Ascending aorta (tissue), 2 donors: Measurements from ENCODE around the gene EMP2. TPM values are rescaled to one million over a fixed set of nuclear protein-coding genes. Genes with fewer than 3 reads are reported as not detected.
"Not testable (repeated sequence)": the region's sequence is repeated elsewhere in the genome, so short reads cannot be mapped to it uniquely, and the experiment has no call there.

ENCODE experiments used
- DNase-seq, 2 donors: peaks; one replicate each; pipeline ENCODE4 v3.0.0-alpha.2; 2019; ENCODE audit warnings: low spot score in 2 of 2
- H3K27ac ChIP-seq, 2 donors: fragments of 200-600 bp; sonication (generic); one replicate each; pipeline ENCODE4 v1.5.1; 2016 to 2017; ENCODE audit warnings: mild to moderate bottlenecking in 1 of 2
- H3K27me3 ChIP-seq: fragments of 200-600 bp; sonication (generic); one replicate; pipeline ENCODE4 v1.5.1; 2017
- H3K36me3 ChIP-seq, 2 donors: fragments of 200-600 bp; sonication (generic); one replicate each; pipeline ENCODE4 v1.5.1; 2016
- H3K4me1 ChIP-seq, 2 donors: fragments of 200-600 bp; sonication (generic); one replicate each; pipeline ENCODE4 v1.5.1; 2016 to 2017; ENCODE audit warnings: mild to moderate bottlenecking in 1 of 2
- H3K4me3 ChIP-seq, 2 donors: fragments of 200-600 bp; sonication (generic); one replicate each; pipeline ENCODE4 v1.5.1; 2016 to 2017; ENCODE audit warnings: mild to moderate bottlenecking in 1 of 2
- H3K9me3 ChIP-seq, 2 donors: fragments of 200-600 bp; sonication (generic); one replicate each; pipeline ENCODE4 v1.5.1; 2016
- CTCF ChIP-seq, 3 experiments: fragments of 200-600 bp in 2 of 3; fragments of 450-650 bp in 1 of 3; sonication (generic) in 2 of 3; IDR thresholded peaks; one replicate each; pipeline ENCODE4 v1.5.1; 2016 to 2019; ENCODE audit warnings: antibody characterized with exemption in 3 of 3, mild to moderate bottlenecking in 1 of 3, moderate library complexity in 1 of 3
- intact Hi-C: fragments of 100-400 bp; cut with DNase I; formaldehyde crosslinking; loops from one replicate; pipeline ENCODE4 v1.15.1; 2023
- total RNA-seq: library from RNA; depleted of rRNA; stranded (reverse); fragments of >200 nt; gene quantifications from one replicate; pipeline ENCODE4 v1.1.0, GENCODE V29; 2016

EMP2 gene
- total RNA-seq, 1 donor from 2014 or later = 49.2 TPM

- Histone ChIP-seq H3K36me3 (no peaks in the 10 kb centered on the region), H3K9me3 (no peaks in the 10 kb centered on the region), H3K27ac (no peak overlapping the region), H3K4me3 (no peak overlapping the region), H3K4me1 (no peaks in the 10 kb centered on the region), H3K27me3 (no peaks in the 10 kb centered on the region)
- DNase-seq = no peak
- TF ChIP-seq CTCF (IDR thresholded peaks at IDR 0.05) = no peak
- intact Hi-C loops = no loop called here
Observed at GRCh38 chr16:10622036-10622921, 41.9 kb upstream of the EMP2 start.

- H3K27ac ChIP-seq, intact Hi-C loops, H3K27me3 ChIP-seq, DNase-seq, H3K4me3 ChIP-seq, H3K9me3 ChIP-seq, H3K4me1 ChIP-seq, H3K36me3 ChIP-seq: not testable (repeated sequence)
Observed at GRCh38 chr16:10621216-10621949, 41.0 kb upstream of the EMP2 start.

- Histone ChIP-seq H3K9me3 (no peaks in the 10 kb centered on the region), H3K27me3 (no peaks in the 10 kb centered on the region), H3K36me3 (no peaks in the 10 kb centered on the region), H3K4me1 (no peaks in the 10 kb centered on the region), H3K27ac (no peak overlapping the region), H3K4me3 (no peak overlapping the region)
- no peak for TF ChIP-seq CTCF (IDR thresholded peaks at IDR 0.05)
- intact Hi-C loops = no loop called here
- DNase-seq = no peak
Observed at GRCh38 chr16:10620120-10620519, 39.7 kb upstream of the EMP2 start.

GRCh38 chr16:10619271-10619849, 39.0 kb upstream of the EMP2 start:
- no peaks in the 10 kb centered on the region for H3K4me1 ChIP-seq
- DNase-seq = no peak
- TF ChIP-seq CTCF (IDR thresholded peaks at IDR 0.05) = no peak
- intact Hi-C loops = no loop called here
- H3K36me3 ChIP-seq = no peaks in the 10 kb centered on the region
- no peaks in the 10 kb centered on the region for H3K9me3 ChIP-seq
- H3K27ac ChIP-seq = no peak overlapping the region
- peak overlapping the region in 1 of 2 donors; percentile 46 for H3K4me3 ChIP-seq
- H3K27me3 ChIP-seq = no peaks in the 10 kb centered on the region

- no peaks in the 10 kb centered on the region for H3K9me3 ChIP-seq
- peak overlapping the region in 1 of 2 donors; percentile 46 for H3K4me3 ChIP-seq
- no peaks in the 10 kb centered on the region for H3K4me1 ChIP-seq
- H3K27me3 ChIP-seq = no peaks in the 10 kb centered on the region
- no peaks in the 10 kb centered on the region for H3K36me3 ChIP-seq
- no peak for TF ChIP-seq CTCF (IDR thresholded peaks at IDR 0.05)
- intact Hi-C loops = no loop called here
- no peak for DNase-seq
- no peak overlapping the region for H3K27ac ChIP-seq
Observed at GRCh38 chr16:10618710-10619209, 38.4 kb upstream of the EMP2 start.
